Measurements from ENCODE around the gene FCHSD2.

GRCh38 chr11:72871119-72871518 lies 271.0 kb downstream of the FCHSD2 start:
- no peak for TF ChIP-seq HDGF (IDR thresholded peaks at IDR 0.05; ENCODE audit: borderline replicate concordance)
- TF ChIP-seq ARNT (IDR thresholded peaks at IDR 0.05), result no peak
- no peak for TF ChIP-seq FOXM1 (IDR thresholded peaks at IDR 0.05; ENCODE audit: borderline replicate concordance)
- TF ChIP-seq ELF4 (IDR thresholded peaks at IDR 0.05), result no peak
- no peak for TF ChIP-seq L3MBTL2 (conservative IDR thresholded peaks at IDR 0.05)
- TF ChIP-seq SUZ12 (IDR thresholded peaks at IDR 0.05), result no peak
- no peak for TF ChIP-seq FOXA1 (IDR thresholded peaks at IDR 0.05)
- TF ChIP-seq NFRKB (IDR thresholded peaks at IDR 0.05), result no peak
- TF ChIP-seq SP1 (IDR thresholded peaks at IDR 0.05), result no peak
- TF ChIP-seq BHLHE40 (IDR thresholded peaks at IDR 0.05; ENCODE audit: borderline replicate concordance), result no peak
- TF ChIP-seq PKNOX1 (IDR thresholded peaks at IDR 0.05), result no peak
- TF ChIP-seq TARDBP (IDR thresholded peaks at IDR 0.05), result no peak
- TF ChIP-seq LEF1 (IDR thresholded peaks at IDR 0.05; ENCODE audit: borderline replicate concordance), result no peak
